ENCODE data around the gene OSER1.

GRCh38 chr20:44247586-44248409 is 37.2 kb upstream of the OSER1 start:
- no peak for TF ChIP-seq POLR2AphosphoS5 (IDR thresholded peaks at IDR 0.05; ENCODE audit: insufficient read depth in 1 of 2, low read depth in 1 of 2)
- no peak for TF ChIP-seq CTCF (IDR thresholded peaks at IDR 0.05)
- TF ChIP-seq POLR2A (IDR thresholded peaks at IDR 0.05), result no peak

Data from vagina (tissue), 2 donors.